Tibial nerve (tissue), 3 donors: ENCODE results near the gene OR52N2.

Experiments used
- POLR2A ChIP-seq, 2 donors: fragments of 450-650 bp; IDR thresholded peaks; one replicate each; pipeline ENCODE4 v1.6.1; 2017; ENCODE audit warnings: antibody characterized with exemption in 2 of 2, mild to moderate bottlenecking in 2 of 2, moderate library complexity in 2 of 2
- TF ChIP-seq, protein P1 (sequence below), 5 experiments: fragments of 200-600 bp in 3 of 5; fragments of 450-650 bp in 2 of 5; sonication (generic) in 3 of 5; IDR thresholded peaks; one replicate each; pipeline ENCODE4 v1.5.1; 2016 to 2019; ENCODE audit warnings: antibody characterized with exemption in 5 of 5, mild to moderate bottlenecking in 3 of 5, moderate library complexity in 2 of 5

DNA sequence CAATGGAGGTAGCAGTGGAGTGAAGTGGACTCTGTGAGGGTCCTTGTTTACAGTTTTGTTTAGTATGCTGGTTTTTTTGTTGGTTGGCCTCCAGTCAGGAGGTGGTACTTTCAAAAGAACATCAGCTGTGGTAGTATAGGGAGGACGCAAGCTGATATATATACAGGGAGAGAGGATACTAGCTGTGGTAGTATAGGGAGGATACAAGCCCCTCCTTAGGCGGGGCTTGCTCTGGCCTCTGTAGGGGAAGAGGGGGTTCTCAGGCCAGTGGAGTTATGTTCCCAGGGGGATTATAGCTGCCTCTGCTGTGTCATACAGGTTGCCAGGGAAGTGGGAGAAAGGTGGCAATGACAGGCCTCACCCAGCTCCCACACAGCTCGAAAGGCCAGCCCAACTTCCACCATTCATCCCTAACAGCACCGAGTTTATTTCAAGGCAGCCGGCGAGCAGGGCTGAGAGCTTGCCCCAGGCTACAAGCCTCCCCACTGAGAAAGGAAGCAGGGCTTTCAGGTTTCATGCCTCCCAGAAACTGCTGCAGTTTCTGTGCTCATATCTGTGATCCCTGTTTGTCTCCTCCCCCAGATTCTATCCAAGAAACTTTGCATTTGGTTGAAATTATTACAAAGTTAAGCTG lies 22.6 kb downstream of the OR52N2 start:
- TF ChIP-seq, protein P1, sequence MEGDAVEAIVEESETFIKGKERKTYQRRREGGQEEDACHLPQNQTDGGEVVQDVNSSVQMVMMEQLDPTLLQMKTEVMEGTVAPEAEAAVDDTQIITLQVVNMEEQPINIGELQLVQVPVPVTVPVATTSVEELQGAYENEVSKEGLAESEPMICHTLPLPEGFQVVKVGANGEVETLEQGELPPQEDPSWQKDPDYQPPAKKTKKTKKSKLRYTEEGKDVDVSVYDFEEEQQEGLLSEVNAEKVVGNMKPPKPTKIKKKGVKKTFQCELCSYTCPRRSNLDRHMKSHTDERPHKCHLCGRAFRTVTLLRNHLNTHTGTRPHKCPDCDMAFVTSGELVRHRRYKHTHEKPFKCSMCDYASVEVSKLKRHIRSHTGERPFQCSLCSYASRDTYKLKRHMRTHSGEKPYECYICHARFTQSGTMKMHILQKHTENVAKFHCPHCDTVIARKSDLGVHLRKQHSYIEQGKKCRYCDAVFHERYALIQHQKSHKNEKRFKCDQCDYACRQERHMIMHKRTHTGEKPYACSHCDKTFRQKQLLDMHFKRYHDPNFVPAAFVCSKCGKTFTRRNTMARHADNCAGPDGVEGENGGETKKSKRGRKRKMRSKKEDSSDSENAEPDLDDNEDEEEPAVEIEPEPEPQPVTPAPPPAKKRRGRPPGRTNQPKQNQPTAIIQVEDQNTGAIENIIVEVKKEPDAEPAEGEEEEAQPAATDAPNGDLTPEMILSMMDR (IDR thresholded peaks at IDR 0.05), result no peak
- no peak for TF ChIP-seq POLR2A (IDR thresholded peaks at IDR 0.05)
